Upper lobe of left lung (tissue), 6 donors: ENCODE results near the gene DCUN1D4. TPM values are rescaled to one million over a fixed set of nuclear protein-coding genes. Genes with fewer than 3 reads are reported as not detected.

Experiments
- ATAC-seq, 2 donors: fragments of 200-7000 bp; cut with Tn5 transposase; one replicate each; pipeline ENCODE4 v1.9.1; 2022; ENCODE audit warnings: mild to moderate bottlenecking in 2 of 2, moderate library complexity in 2 of 2; ENCODE audit not compliant: low FRiP score in 2 of 2
- DNase-seq, 2 donors: peaks; one replicate each; pipeline ENCODE4 v3.0.0-alpha.2; 2019 to 2020
- H3K27ac ChIP-seq, 4 donors: fragments of 200-600 bp; sonication (generic); one replicate each; pipeline ENCODE4 v1.5.1; 2016 to 2019
- H3K27me3 ChIP-seq, 4 donors: fragments of 200-600 bp; sonication (generic); one replicate each; pipeline ENCODE4 v1.5.1; 2017 to 2019
- H3K36me3 ChIP-seq, 4 donors: fragments of 200-600 bp; sonication (generic); one replicate each; pipeline ENCODE4 v1.5.1; 2016 to 2019
- H3K4me1 ChIP-seq, 4 donors: fragments of 200-600 bp; sonication (generic); one replicate each; pipeline ENCODE4 v1.5.1; 2018 to 2019
- H3K4me3 ChIP-seq, 4 donors: fragments of 200-600 bp; sonication (generic); one replicate each; pipeline ENCODE4 v1.5.1; 2017 to 2019; ENCODE audit warnings: mild to moderate bottlenecking in 2 of 4, moderate library complexity in 1 of 4
- H3K9me3 ChIP-seq, 4 donors: fragments of 200-600 bp; sonication (generic); one replicate each; pipeline ENCODE4 v1.5.1; 2018 to 2019
- CTCF ChIP-seq, 6 experiments: fragments of 450-650 bp in 4 of 6; fragments of 200-600 bp in 2 of 6; sonication (generic) in 2 of 6; IDR thresholded peaks; one replicate each; pipeline ENCODE4 v1.5.1; 2016 to 2019; ENCODE audit warnings: antibody characterized with exemption in 6 of 6
- EP300 ChIP-seq, 4 donors: sonication (generic); formaldehyde crosslinking; IDR thresholded peaks; one replicate each; pipeline ENCODE4 v1.5.1; 2017; ENCODE audit warnings: antibody characterized with exemption in 4 of 4, control low read depth in 2 of 4
- POLR2A ChIP-seq, 4 donors: fragments of 450-650 bp; IDR thresholded peaks; one replicate each; pipeline ENCODE4 v1.5.1; 2016 to 2017; ENCODE audit warnings: antibody characterized with exemption in 4 of 4, mild to moderate bottlenecking in 2 of 4
- POLR2AphosphoS5 ChIP-seq, 2 donors: sonication (generic); formaldehyde crosslinking; IDR thresholded peaks; one replicate each; pipeline ENCODE4 v1.5.1; 2017; ENCODE audit warnings: antibody characterized with exemption in 2 of 2
- WGBS, 2 donors: methylation state at CpG; one replicate each; pipeline ENCODE4 v1.1.5; 2017 to 2018; 5-methylcytosine and 5-hydroxymethylcytosine counted together
- total RNA-seq, 6 donors: library from RNA; depleted of rRNA in 4 of 6; stranded (reverse); fragments of >200 nt in 4 of 6; gene quantifications; one replicate each; pipeline versions ENCODE4 v1.1.0 to v1.2.1, GENCODE V29; 2016 to 2021
- donor health status: DM: no; HTN: no; CAD: no; lungs with moderate emphysema.
- donor health status: DM: no; HTN: yes; CAD: no; lungs with severe emphysema.

The DCUN1D4 gene
- 10 to 100 TPM; 18.8 to 47.6 (median 31.2) TPM for total RNA-seq

GRCh38 chr4:51842554-51843308 lies at the start of gene DCUN1D4:
Gene DCUN1D4 (plus strand): TSS chr4:51843153. CDS start chr4:51843243, 90 bp downstream.
- ATAC-seq: peak; percentile 96 to 99
- DNase-seq: peak; percentile 100

GRCh38 chr4:51820443-51821234 lies 22.3 kb upstream of the DCUN1D4 start:
- no peak overlapping the region for H3K27ac ChIP-seq
- TF ChIP-seq CTCF (IDR thresholded peaks at IDR 0.05) (no peak), EP300 (IDR thresholded peaks at IDR 0.05) (no peak), POLR2A (IDR thresholded peaks at IDR 0.05) (no peak)
- peaks cover 0 to 30% (median 21%) of the 10 kb centered on the region in 4 donors for H3K9me3 ChIP-seq
- H3K4me1 ChIP-seq: no peaks in the 10 kb centered on the region
- ATAC-seq (no peak), DNase-seq (no peak)
- WGBS, 2 donors: 77 to 83% methylated on average over 8 of the region's 8 CpGs
- no peaks in the 10 kb centered on the region for H3K27me3 ChIP-seq
- no peaks in the 10 kb centered on the region for H3K36me3 ChIP-seq
- no peak overlapping the region for H3K4me3 ChIP-seq

More at GRCh38 chr4:51842554-51843308, at the start of gene DCUN1D4:
- H3K4me1 ChIP-seq: peaks cover 0 to 15% (median 11%) of the 10 kb centered on the region in 4 donors
- H3K9me3 ChIP-seq: no peaks in the 10 kb centered on the region
- H3K27ac ChIP-seq: peak within 1 kb of the TSS; percentile 92 to 97 (median 95)
- no peaks in the 10 kb centered on the region for H3K36me3 ChIP-seq
- WGBS, 2 donors: 0% methylated on average over 6 to 39 of the region's 68 CpGs
- H3K4me3 ChIP-seq: peak within 1 kb of the TSS; percentile 63 to 98 (median 96)
- H3K27me3 ChIP-seq: no peaks in the 10 kb centered on the region
- peak in 2 of 4 donors; percentile 46 to 80 for TF ChIP-seq POLR2A (IDR thresholded peaks at IDR 0.05)
- TF ChIP-seq CTCF (IDR thresholded peaks at IDR 0.05): peak; percentile 29 to 76 (median 57)
- no peak for TF ChIP-seq EP300 (IDR thresholded peaks at IDR 0.05)
- peak in 1 of 2 donors; percentile 46 for TF ChIP-seq POLR2AphosphoS5 (IDR thresholded peaks at IDR 0.05)

GRCh38 chr4:51825341-51825740 lies 17.6 kb upstream of the DCUN1D4 start:
- ATAC-seq: no peak
- H3K27me3 ChIP-seq: no peaks in the 10 kb centered on the region
- WGBS, 2 donors: 68 to 75% methylated on average over 5 of the region's 5 CpGs
- DNase-seq: no peak
- TF ChIP-seq POLR2A (IDR thresholded peaks at IDR 0.05) (no peak), POLR2AphosphoS5 (IDR thresholded peaks at IDR 0.05) (no peak), EP300 (IDR thresholded peaks at IDR 0.05) (no peak), CTCF (IDR thresholded peaks at IDR 0.05) (no peak)
- H3K9me3 ChIP-seq: peaks cover 0 to 17% (median 12%) of the 10 kb centered on the region in 4 donors
- H3K4me3 ChIP-seq: no peak overlapping the region
- H3K36me3 ChIP-seq: no peaks in the 10 kb centered on the region
- no peak overlapping the region for H3K27ac ChIP-seq
- H3K4me1 ChIP-seq: no peaks in the 10 kb centered on the region

GRCh38 chr4:51830156-51830720 lies 12.7 kb upstream of the DCUN1D4 start:
- ATAC-seq: no peak
- Histone ChIP-seq H3K27me3 (no peaks in the 10 kb centered on the region), H3K36me3 (no peaks in the 10 kb centered on the region), H3K4me3 (no peak overlapping the region), H3K4me1 (no peaks in the 10 kb centered on the region), H3K9me3 (no peaks in the 10 kb centered on the region), H3K27ac (no peak overlapping the region)
- WGBS, 2 donors: 70 to 78% methylated on average over 3 of the region's 3 CpGs
- TF ChIP-seq CTCF (IDR thresholded peaks at IDR 0.05): no peak
- no peak for TF ChIP-seq POLR2AphosphoS5 (IDR thresholded peaks at IDR 0.05)
- no peak for TF ChIP-seq POLR2A (IDR thresholded peaks at IDR 0.05)
- TF ChIP-seq EP300 (IDR thresholded peaks at IDR 0.05): no peak
- DNase-seq: no peak
